Muscle of back (tissue), 11 donors: Measurements from ENCODE around the gene KIF7. TPM values are rescaled to one million over a fixed set of nuclear protein-coding genes. Genes with fewer than 3 reads are reported as not detected.

Source experiments
- DNase-seq, 3 donors: peaks; one replicate each; pipeline versions ENCODE4 v3.0.0 to v3.0.0-alpha.2; 2013
- polyA plus RNA-seq, 10 donors: library from polyadenylated mRNA; unstranded; fragments of 120-200 nt; gene quantifications; one replicate each; pipeline ENCODE4 v1.2.1, GENCODE V29; 2013; ENCODE audit not compliant: insufficient read length in 10 of 10

The KIF7 gene
- polyA plus RNA-seq, 10 donors = 3.9 to 10.5 (median 5.4) TPM

DNA sequence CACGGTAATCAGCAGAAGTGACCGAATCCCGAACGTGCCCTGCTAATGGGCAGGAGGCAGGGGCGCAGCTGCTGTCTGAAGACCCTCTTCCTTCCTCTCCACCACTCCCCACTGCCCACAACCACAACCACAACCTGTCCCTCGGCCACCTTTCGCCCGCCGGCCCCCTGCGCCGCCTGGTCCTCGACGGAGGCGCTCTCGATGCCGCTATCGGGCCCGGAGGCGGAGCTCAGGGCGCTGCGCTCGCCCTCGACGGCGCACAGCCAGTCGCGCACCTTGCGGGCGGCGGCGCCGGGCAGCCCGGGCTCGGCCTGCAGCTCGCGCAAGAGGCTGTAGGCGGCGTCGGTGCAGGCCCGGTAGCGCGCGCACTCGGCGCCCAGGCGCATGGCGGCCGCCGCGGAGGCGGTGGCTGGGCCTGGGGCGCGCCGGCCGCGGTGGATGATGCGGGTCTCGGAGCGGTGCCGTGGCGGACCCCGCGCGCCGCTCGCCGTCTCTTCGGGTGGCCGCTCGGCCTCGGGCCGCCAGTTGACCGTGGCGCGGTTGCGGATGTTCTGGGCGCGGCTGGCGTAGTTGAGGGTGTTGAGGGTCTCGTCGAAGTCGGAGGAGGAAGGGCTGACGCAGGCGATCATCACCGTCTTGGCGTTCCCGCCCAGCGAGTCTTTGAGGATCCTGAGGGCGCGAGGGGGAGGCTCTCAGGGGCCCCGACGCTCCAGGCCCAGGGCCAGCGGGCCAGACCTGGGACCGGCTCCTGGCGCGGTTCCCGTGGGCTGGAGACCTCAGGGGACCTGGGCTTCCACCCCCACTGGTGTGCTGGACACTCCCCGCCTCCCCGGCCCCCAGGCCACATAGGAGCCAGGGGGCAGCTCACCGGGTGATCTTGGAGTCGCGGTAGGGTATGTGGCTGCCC, 6.9 kb downstream of the KIF7 start:
- DNase-seq = no peak

DNA sequence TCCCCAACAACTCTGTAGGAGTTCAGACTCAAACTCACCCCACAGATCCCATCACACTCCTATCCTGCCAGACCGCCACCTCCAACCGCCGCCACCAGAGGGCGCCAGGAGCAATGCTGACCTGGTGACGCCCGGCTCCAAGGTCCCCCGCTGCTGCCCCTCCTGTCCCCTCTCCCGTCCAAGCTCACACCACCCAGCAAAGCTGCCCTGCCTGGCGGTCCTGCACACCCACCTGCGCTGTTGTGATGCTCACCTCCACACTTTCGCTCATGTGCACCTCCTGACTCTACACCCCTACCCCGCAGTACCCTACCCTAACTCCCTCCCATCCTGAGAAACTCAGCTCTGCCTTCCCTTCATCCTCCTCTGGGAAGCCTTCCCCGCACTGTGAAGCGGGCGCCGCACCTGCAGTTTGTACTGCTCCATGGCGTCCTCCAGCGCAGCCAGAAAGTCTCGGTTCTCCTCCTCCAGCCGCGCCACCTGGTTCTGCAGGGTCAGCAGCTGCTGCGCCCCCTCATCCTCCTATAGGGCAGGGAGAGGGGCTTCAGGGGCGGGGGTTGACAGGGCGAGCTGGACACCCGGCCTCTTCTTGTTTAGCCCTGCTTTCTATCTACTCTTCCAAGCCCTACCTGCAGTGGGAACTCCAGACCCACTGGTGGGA, 7.9 kb downstream of the KIF7 start:
- peak; percentile 26 to 78 (median 65) for DNase-seq

DNA sequence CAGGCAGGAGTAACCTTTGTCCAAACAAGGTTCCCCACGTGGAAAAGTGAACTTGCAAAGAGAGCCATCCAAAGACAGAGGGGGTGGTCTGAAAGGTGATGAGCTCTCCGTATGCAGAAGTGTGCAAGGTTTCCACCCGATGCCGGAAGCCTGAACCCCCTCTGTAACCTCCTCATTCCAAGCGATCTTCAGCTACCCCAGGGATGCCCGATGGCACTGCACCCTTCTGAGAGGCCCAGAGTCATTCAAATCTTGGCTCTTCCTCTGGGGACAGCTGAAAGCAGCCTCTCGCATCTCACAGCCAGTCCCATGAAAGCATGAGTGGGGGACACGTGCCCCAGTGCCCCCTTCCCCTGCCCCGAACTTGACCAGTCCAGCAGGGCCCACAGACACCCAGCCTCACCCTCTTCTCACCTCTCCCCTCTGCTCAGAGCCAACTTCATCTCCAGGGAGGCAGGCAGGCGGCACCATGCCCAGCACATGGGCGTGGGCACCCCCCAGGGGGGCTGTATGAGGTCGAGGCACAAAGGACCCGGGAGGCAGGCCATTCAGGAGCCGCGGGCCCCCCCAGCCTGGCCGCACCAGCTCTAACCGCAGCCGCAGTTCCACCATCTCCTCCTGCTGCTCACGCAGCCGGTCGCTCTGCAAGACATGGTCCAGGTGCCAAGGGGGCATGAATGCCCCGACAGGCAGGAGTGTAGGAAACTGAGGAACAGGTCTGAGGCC, 8.7 kb downstream of the KIF7 start:
- no peak for DNase-seq

DNA sequence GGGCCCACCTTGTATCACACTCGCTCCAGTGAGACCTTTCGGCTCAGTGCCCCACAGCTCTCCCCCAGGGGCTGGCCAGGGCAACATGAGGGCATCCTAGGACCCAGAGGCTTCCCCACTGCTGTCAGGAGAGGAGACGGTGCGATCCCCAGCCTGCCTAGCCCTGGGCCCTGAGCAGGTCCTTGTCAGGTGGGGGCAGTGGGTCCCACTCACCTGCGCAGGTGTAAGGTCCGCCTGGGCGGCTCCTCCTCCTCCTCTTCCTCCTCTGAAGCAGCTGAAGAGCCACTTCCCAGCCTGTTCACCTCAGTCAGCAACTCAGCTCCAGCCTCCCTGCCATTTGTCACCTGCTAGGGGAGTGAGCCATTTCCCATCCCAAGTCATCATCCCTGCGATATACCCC, 9.6 kb downstream of the KIF7 start:
- DNase-seq = no peak

DNA sequence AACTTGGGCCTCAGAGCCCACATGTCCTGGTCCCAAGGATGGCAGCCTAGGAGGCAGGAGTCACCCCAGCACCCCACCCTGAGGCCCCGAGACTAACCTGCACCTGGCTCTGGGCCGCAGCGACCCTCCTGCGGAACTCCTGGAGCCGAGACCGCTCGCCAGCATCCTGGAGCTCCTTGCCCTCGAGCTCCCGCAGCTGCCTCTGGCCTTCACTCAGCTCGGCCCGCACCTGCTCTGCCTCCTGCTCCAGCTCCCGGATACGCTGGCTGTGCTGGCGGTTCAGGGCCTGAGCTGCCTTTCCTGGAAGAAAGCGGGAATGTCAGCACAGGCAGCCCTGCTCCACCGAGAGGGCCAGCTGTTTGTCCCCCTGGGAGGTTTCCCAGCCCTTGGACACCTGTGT, 13.2 kb downstream of the KIF7 start:
- DNase-seq = peak in 1 of 3 donors; percentile 21

DNA sequence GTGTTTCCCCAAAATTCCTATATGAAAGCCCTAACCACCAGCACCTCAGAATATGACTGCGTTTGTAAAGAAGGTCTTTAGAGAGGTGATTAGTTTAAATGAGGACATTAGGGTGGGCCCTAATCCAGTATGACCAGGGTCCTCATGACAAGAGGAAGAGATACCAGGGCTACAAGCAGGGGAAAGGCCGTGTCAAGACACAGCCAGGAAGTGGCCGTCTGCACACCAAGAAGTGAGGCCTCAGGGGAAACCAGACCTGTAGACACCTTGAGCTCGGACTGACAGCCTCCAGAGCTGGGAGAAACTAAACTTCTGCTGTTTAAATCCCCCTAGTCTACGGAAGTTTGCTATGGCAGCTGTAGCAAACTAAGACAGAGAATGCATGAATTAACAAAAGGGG, 14.2 kb downstream of the KIF7 start:
- DNase-seq = no peak

DNA sequence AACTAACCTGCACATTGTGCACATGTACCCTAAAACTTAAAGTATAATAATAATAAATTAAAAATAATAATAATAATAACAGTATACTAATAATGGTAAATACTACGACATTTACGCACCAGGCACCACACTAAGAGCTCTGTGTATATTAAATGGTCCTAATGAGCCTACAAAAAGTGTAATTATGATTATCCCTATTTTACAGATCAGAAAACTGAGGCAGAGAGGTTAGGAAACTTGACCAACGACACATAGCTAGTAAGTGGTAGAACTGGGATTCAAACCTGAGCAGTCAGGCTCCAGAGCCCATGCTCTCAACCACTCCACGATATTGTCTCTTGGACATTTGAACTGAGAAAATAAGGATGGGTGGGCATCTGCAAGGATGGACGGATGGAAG, 15.0 kb downstream of the KIF7 start:
- no peak for DNase-seq

DNA sequence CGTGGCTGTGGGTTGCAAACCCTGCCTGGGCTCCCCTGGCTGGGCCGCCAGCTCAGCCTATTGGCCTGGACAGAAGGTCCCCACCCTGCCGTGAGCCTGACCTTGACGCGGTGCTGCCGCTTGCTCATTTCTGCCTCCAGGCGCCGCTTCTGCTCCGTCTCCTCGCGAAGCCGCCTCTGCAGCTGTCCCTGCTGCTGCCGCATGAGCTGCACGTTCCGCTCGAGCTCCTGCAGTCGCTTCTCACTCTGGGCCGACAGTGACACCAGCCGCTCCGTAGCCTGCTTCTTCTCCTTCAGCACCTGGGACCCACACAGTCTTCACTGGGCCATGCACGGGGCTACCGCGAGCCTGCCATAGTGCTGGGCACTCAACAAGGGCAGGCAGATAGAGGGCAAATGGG, 21.7 kb downstream of the KIF7 start:
- no peak for DNase-seq

DNA sequence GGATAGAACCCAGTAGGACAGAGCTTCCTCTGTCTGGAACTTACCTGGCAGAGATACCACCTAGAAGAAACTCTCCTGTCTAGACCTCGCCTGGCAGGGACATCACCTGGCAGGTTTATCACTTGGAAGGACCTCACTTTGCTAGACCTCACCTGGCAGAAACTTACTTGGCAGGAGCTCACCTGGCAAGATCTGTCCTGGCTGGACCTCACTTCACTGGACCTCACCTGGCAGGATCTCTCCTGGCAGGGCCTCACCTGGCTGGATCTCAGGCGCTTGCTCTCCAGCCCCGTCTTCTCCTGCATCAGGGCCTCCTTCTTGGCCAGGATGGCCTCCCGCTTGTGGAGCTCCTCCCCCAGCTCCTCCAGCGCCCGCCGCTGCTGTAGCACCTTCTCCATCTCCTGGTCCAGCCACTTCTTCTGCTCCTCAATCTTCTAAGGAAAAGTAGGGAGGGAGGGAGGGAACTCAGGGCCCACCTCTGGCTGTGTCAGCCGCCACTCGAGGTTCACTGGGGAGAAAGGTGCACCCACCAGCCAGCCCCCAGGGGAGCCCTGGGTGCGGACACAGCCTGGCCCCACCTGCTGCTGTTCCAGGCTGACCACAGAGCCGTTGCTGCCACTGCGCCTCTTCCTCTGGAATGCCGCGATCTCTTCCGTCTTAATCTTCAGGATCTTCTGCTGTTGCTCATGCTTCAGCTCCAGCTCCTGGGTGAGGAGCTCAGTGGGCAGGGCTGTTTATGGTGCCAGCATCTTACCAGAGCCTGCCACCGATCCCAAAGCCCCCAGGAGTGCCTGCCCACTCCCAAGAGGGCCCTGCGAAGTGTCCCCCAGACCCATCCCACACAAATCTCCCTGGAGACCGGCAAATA, 22.5 kb downstream of the KIF7 start:
- no peak for DNase-seq

DNA sequence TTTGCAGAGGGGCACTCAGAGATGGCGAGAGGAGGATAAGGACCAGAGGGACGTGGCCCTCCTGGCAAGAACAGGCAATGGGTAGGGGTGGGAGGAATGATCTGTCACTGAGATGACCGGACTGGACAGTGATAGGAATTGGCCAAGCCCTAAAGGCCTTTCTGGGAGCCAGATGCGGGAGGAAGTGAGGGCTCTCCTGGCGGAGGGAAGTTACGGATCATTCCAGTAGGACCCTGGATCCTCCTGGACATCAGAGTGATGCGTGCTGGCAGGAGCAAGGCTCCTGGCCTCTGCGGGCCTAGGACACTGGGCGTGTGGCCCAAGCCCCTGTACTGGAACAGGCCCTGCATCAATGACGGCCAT, 23.4 kb downstream of the KIF7 start:
- DNase-seq = no peak

DNA sequence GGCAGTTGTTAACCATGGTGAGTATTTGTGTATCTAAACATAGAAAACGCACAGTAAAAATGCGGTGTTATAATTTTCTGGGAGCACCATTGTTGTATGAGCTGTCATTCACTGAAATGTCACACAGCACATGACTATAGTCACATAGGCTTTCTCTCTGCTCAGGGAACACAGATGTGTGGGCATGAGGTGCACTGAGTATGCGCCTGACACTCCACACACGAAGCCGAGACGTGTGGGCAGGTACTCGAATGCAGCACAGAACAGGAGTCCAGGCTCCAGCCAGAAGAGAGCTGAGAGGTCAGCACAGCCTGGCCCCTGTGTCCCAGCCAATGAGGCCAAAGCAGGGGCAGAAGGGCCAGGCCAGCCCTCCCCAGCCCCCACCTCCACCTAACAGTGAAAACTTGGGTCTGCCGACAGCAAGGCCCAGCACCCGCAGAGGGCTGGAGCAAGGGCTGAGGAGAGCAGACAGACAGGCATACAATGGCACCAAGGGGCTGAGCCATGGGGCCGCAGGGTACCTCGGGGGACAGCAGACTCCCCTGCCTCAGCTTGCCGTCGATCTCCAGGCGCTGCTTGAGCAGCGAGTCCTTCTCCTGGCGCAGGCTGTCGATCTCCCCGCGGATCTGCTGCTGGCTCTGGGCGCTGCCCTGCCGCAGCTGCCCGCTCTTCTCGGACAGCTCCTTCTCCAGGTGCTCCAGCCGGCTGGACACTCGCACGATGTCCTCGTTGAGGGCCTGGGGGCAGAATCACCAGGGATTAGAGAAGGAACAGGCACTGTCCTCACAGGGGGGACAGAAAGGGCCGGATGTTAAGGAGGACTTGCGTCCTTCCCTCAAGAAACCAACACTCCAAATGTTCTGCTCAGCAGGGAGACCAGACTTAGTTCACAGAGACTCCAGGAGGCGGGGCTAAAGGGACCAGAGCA, 24.0 kb downstream of the KIF7 start:
- DNase-seq = no peak

DNA sequence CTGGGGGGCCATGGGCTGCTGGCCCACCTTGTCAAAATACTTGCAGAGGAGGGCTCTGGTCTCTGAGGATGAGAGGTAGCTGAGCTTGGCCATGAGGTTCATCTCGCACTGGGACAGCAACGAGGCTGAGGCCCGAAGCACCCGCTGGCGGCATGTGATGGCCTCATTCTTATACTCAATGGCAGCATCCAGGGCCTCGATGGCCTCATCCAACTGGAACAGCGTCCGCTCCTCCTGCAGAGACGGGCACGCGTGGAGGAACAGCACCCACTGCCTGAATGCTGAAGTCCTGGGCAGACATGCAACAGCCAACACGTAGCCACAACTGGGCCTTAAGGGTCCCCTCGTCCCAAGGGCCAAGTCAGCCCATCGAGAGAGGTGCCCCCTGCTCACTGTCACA, 25.0 kb downstream of the KIF7 start:
- DNase-seq = no peak

DNA sequence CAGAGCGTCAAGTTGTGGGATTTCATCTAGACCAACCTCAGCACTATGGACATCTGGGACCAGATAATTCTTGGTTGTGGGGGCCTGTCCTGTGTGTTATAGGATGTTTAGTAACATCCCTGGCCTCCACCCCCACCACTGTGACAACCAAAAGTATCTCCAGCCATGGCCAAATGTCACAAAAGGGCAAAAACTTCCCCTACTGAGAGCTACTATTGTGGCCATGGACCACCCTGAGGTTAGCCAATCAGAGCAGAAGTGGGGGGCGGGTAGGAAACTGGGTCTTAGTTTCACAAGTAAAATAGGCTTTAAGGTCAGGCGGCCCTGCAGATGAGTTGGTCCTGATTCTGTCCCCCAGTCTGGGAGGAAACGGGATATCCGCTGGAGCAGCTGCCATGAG, 25.4 kb downstream of the KIF7 start:
- DNase-seq = no peak

DNA sequence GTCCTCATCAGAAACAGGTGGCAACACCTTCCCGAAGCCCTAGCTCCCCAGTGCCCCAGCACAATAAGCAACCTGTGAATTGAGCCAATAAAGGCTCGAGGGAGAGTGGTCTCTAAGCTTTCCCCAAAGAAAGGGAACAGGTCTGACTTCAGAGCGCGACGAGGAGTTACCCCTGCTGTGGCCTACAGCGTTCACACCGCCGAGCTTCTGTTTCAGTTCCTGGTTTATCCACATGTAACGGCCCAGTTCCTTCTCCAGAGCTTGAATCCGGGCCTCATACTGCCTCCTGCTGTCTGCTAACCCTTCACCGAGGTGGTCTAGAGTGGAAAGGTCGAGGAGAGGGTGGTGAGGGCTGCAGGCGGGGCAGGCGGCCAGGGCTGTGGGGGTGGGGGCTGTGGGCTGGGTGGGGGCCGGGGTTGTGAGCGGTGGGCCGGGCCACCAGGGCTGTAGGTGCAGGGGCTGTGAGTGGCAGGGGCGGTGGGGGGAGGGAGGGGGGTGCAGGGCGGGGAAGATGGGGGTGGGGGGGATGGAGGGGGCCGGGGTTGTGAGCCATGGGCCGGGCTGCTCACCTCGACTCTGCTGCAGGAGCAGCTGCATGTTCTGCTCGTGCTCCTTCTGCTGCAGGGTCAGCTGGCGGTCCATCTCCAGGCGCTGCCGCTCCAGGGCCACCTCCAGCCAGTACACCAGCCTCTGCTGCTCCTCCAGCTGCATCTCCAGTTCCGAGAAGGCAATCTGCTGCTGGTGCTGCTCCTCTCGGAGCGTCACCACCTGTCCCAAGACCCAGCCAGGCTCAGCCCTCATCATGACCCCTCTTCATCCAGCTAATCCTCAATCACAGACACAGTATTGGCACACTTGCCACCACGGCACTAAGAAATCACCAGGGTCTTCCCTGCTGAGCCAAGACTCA, 26.2 kb downstream of the KIF7 start:
- DNase-seq = no peak

DNA sequence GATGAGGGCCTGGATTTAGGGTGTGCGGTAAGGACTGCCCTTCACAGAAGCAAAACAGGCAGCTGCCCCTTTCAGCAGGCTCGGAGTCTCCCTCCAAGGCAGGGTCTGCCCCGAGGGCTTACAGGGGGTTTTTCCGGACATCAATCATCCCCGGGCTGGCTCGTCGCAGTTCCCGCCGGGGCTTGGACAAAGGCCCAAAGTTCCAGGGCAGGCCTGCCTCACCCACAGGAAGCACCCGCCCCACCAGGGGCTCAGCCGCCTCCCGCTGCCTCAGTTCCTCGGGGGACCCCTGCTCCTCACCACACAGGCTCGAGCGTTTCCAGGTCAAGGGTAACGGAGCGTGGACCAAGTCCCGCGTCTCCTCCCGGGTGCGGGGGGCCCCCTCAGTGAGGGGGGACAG, 27.0 kb downstream of the KIF7 start:
- DNase-seq = no peak

DNA sequence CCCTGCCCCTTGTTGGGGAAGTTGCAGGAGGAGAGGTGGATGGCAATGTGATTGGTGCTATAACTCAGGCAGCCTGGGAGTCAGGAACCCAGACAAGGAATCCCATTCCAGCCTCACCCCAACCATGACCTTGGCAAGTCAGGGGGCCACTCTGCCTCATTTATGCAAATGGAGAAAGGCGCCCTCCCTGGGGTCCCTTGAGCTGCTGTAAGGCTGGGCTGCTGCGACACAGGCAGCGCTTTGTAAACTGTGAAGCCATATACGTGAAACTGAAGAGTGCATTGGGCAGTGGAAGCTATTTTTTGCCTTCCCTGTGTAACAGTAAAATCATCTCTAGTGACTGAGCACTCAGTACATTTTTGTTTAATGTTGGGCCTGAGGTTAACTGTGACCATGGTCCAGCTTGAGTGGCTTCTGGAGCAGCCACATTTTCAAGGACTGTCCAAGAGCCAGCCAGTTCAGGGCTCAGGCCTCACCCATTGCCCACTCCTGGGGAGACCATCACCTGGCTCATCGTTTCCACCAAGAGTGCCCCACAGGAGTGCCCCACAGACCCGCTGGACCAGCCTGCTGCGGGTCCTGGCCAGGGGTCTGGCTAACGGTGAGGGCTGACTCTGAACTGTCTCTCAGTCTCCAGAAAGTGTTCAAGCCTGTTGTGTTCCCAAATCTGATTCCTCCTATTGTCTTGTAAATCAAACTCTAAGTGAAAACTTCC, 27.9 kb downstream of the KIF7 start:
- DNase-seq = no peak

DNA sequence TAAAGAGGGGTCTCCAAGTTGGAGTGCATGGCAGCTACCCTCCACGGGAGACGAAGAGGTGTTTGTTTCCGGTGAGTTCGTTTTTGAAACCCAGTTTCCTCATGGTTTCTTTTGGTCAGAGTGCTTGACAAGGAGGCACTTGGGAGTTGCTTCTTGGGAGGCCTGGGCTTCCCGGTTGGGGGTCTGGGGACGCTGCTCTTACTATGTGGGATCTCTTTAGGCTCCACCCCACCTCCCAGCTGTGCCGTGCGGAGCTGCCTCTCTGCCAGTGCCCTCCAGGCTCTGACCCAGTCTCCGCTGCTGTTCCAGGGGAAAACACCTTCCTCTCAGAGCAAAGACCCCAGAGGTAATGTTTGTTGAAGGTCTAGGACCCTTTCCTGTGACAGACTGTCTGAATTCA, 29.6 kb downstream of the KIF7 start:
- DNase-seq = no peak

DNA sequence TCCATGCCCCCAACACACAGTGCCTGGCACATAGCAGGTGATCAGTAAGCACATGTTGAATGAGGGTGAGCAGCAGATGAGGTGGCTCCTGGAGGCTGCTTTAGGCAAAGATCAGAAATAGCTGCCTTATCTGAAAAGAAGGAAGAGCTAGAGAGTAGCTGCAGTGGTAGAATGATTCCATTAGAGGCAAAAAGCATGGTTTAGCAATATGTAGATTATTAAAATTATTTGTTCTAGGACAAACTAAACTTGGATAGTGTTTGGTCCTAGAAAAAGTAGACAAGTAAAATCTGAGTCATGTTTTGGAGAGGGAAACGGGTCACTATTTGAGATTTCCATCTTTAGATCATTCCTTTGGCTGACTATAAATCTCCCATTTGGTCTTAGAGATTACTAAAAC, 32.1 kb downstream of the KIF7 start:
- DNase-seq = no peak

DNA sequence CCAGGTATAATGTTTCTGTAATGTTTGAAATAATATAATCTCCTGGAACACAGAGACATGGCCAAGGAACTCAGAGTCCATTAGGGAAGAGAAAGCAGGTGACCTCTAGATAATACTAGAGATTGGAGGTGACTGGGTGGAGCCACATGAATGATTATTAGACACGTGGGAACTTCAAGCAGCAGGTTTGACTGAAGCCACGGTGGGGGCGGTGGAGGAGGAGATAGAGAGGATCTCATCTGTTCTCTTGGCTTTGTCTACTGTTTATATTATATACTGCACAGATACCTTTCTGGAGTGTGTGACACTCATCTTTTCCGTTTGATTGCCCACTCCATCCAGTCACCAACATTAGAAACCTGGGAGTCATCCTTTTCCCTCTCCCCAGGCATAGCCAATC, 33.7 kb downstream of the KIF7 start:
- DNase-seq = no peak
